ENCODE measurements around the gene CCNY.

The CCNY gene

GRCh38 chr10:35613597-35614226 is 277.4 kb downstream of the CCNY start:
- Mint-ChIP-seq H3K4me3 (no peak overlapping the region), H3K36me3 (ENCODE audit: insufficient read depth) (no peaks in the 10 kb centered on the region), H3K4me1 (no peaks in the 10 kb centered on the region), H3K27me3 (peaks cover 65% of the 10 kb centered on the region), H3K9me3 (no peaks in the 10 kb centered on the region), H3K27ac (ENCODE audit: low read depth) (no peak overlapping the region)
- ATAC-seq (replicated peaks; ENCODE audit: extremely low read depth, poor library complexity, severe bottlenecking): no peak
- no peak for DNase-seq (ENCODE audit: low spot score in 2 of 2)

- H3K4me3 Mint-ChIP-seq: no peak overlapping the region
- no peak overlapping the region for H3K27ac Mint-ChIP-seq (ENCODE audit: low read depth)
- H3K9me3 Mint-ChIP-seq: peaks cover 2% of the 10 kb centered on the region
- H3K27me3 Mint-ChIP-seq: peaks cover 64% of the 10 kb centered on the region
- DNase-seq (ENCODE audit: low spot score in 2 of 2) (no peak), ATAC-seq (replicated peaks; ENCODE audit: extremely low read depth, poor library complexity, severe bottlenecking) (no peak)
- no peaks in the 10 kb centered on the region for H3K36me3 Mint-ChIP-seq (ENCODE audit: insufficient read depth)
- no peaks in the 10 kb centered on the region for H3K4me1 Mint-ChIP-seq
Measured at GRCh38 chr10:35614312-35614711, 278.0 kb downstream of the CCNY start.

All from central memory CD8-positive, alpha-beta T cell (primary cell).